Upper lobe of right lung (tissue), 1 donor: ENCODE results near the gene HDAC9. TPM values are rescaled to one million over a fixed set of nuclear protein-coding genes. Genes with fewer than 3 reads are reported as not detected.

Experiments
- ATAC-seq: fragments of 200-7000 bp; cut with Tn5 transposase; one replicate; pipeline ENCODE4 v1.9.1; 2020; ENCODE audit warnings: mild to moderate bottlenecking, moderate library complexity
- DNase-seq: peaks from one replicate; pipeline ENCODE4 v3.0.0-alpha.2; 2020
- H3K27ac ChIP-seq: fragments of 200-600 bp; one replicate; pipeline ENCODE4 v1.8.0; 2022
- H3K27me3 ChIP-seq: fragments of 200-600 bp; one replicate; pipeline ENCODE4 v1.8.0; 2022; ENCODE audit warnings: mild to moderate bottlenecking
- H3K36me3 ChIP-seq: fragments of 200-600 bp; one replicate; pipeline ENCODE4 v1.8.0; 2022
- H3K4me1 ChIP-seq: fragments of 200-600 bp; one replicate; pipeline ENCODE4 v1.8.0; 2022
- H3K4me3 ChIP-seq: fragments of 200-600 bp; one replicate; pipeline ENCODE4 v1.8.0; 2022; ENCODE audit warnings: mild to moderate bottlenecking
- H3K9me3 ChIP-seq: fragments of 200-600 bp; one replicate; pipeline ENCODE4 v1.8.0; 2022
- intact Hi-C: fragments of 100-400 bp; cut with DNase I; formaldehyde crosslinking; loops from one replicate; pipeline ENCODE4 v1.11.0; 2022
- total RNA-seq: library from RNA; stranded (reverse); fragmentation: NEBNext Ultra II Directional; extraction: Animal tissue kit (Norgen Biotek cat#: 25700); gene quantifications from one replicate; pipeline ENCODE4 v1.2.1, GENCODE V29; 2021
- TF ChIP-seq, protein P1 (sequence below): fragments of 200-600 bp; IDR thresholded peaks from one replicate; pipeline ENCODE4 v1.8.0; 2022; ENCODE audit warnings: antibody characterized with exemption
- donor health status: DM: no; HTN: yes; CAD: no; lungs with severe emphysema.

HDAC9 gene
- total RNA-seq, 1 donor from 2014 or later = 52.4 TPM

DNA sequence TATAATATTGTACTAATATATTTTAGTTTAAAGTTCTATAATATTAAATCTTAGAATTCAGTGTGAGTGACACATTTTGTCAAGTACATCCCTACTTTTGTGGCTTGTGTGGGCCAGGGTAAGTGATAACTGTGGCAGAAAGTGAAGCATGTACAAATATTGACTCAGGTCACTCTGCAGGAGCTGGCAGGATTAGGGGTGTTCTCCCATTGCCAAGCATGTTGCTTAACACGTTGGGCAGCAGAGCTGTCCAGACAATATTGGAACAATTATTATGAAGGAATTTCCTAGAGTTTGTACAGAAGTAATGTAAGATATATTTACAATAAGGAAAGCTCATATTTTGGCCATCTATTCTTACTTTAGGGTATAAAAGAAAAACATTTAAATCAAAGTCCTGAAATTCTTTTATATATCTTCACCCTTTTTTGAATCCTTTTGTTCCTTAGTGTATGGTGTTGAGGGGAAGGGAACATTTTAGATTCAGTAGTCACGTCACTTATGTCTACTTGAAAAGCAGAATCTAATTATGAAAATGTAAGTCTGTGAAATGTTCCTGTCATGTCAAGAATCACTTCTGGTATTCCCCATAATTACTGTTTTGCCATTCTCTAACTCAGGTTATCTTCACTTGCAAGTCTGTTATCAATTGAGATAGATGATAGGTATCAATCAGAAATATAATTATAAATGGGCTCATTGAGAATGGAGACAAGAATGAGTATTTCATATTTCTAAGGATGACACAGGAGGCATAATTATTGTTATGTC is 4.0 kb downstream of the HDAC9 start:
- no peak for DNase-seq
- no peak overlapping the region for H3K4me3 ChIP-seq
- no peaks in the 10 kb centered on the region for H3K36me3 ChIP-seq
- ATAC-seq = peak; percentile 77
- H3K27ac ChIP-seq = no peak overlapping the region
- H3K4me1 ChIP-seq = peaks cover 7% of the 10 kb centered on the region
- H3K9me3 ChIP-seq = no peaks in the 10 kb centered on the region
- TF ChIP-seq, protein P1, sequence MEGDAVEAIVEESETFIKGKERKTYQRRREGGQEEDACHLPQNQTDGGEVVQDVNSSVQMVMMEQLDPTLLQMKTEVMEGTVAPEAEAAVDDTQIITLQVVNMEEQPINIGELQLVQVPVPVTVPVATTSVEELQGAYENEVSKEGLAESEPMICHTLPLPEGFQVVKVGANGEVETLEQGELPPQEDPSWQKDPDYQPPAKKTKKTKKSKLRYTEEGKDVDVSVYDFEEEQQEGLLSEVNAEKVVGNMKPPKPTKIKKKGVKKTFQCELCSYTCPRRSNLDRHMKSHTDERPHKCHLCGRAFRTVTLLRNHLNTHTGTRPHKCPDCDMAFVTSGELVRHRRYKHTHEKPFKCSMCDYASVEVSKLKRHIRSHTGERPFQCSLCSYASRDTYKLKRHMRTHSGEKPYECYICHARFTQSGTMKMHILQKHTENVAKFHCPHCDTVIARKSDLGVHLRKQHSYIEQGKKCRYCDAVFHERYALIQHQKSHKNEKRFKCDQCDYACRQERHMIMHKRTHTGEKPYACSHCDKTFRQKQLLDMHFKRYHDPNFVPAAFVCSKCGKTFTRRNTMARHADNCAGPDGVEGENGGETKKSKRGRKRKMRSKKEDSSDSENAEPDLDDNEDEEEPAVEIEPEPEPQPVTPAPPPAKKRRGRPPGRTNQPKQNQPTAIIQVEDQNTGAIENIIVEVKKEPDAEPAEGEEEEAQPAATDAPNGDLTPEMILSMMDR = no peak
- intact Hi-C loops = no loop called here
- H3K27me3 ChIP-seq = no peaks in the 10 kb centered on the region

GRCh38 chr7:18503126-18503866 is 7.7 kb downstream of the HDAC9 start:
- no peak overlapping the region for H3K27ac ChIP-seq
- no peaks in the 10 kb centered on the region for H3K4me1 ChIP-seq
- DNase-seq (no peak), ATAC-seq (no peak)
- H3K36me3 ChIP-seq = no peaks in the 10 kb centered on the region
- TF ChIP-seq, protein P1 = no peak
- no peaks in the 10 kb centered on the region for H3K9me3 ChIP-seq
- no peak overlapping the region for H3K4me3 ChIP-seq
- intact Hi-C loops = no loop called here
- no peaks in the 10 kb centered on the region for H3K27me3 ChIP-seq

DNA sequence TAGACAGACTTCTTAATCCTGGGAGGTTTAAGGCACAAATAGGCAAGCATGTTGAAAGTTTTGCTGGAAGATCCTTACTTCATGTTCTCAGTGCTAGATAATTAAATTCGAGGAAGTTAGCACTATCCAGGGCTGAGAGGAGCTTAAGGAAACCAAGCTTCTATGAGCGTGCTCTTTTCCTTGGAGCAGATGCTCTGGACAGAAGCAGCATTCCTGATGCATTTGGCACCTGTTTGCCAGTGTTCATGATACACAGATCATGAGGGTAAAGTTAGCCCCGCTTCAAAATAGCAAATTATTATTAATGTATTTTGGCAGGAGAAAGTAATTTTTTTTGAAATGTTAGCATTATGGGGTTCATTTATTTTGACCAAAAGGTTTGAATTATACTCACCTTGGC is 9.4 kb downstream of the HDAC9 start:
- no peaks in the 10 kb centered on the region for H3K36me3 ChIP-seq
- H3K4me3 ChIP-seq = no peak overlapping the region
- ATAC-seq = no peak
- no peak for DNase-seq
- TF ChIP-seq, protein P1 = no peak
- no peak overlapping the region for H3K27ac ChIP-seq
- H3K27me3 ChIP-seq = no peaks in the 10 kb centered on the region
- H3K4me1 ChIP-seq = no peaks in the 10 kb centered on the region
- no peaks in the 10 kb centered on the region for H3K9me3 ChIP-seq
- intact Hi-C loops = no loop called here

DNA sequence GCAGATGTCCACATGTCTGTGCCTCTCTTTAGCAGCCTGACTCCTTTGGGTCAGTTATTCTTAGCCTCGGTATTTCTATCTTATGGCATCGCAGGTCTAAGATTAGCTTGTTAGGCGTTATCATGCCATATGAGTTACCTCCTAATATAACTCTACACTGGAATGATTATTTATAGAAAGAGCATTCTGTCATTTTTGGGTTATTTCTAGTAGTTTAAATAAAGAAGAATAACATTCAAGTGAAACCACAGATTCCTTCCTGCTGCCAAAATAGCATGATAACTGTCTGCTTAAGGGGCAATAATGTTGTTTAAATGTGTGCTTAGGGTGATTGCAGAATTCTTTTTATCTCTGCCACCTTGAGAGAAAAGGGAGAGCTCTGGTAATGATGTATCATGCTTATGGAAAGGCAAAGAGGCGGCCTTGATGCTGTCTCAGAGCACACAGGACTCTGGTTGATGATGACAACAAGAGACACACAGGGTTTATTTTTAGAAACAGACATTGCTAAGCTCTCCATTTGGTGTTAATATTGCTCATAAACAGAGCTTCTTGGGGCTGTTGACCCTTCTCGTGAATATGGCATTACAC is 10.4 kb downstream of the HDAC9 start:
- Histone ChIP-seq H3K27ac (no peak overlapping the region), H3K27me3 (no peaks in the 10 kb centered on the region), H3K4me3 (no peak overlapping the region), H3K4me1 (no peaks in the 10 kb centered on the region), H3K9me3 (no peaks in the 10 kb centered on the region), H3K36me3 (no peaks in the 10 kb centered on the region)
- ATAC-seq (no peak), DNase-seq (no peak)
- TF ChIP-seq, protein P1 = no peak
- intact Hi-C loops = no loop called here

DNA sequence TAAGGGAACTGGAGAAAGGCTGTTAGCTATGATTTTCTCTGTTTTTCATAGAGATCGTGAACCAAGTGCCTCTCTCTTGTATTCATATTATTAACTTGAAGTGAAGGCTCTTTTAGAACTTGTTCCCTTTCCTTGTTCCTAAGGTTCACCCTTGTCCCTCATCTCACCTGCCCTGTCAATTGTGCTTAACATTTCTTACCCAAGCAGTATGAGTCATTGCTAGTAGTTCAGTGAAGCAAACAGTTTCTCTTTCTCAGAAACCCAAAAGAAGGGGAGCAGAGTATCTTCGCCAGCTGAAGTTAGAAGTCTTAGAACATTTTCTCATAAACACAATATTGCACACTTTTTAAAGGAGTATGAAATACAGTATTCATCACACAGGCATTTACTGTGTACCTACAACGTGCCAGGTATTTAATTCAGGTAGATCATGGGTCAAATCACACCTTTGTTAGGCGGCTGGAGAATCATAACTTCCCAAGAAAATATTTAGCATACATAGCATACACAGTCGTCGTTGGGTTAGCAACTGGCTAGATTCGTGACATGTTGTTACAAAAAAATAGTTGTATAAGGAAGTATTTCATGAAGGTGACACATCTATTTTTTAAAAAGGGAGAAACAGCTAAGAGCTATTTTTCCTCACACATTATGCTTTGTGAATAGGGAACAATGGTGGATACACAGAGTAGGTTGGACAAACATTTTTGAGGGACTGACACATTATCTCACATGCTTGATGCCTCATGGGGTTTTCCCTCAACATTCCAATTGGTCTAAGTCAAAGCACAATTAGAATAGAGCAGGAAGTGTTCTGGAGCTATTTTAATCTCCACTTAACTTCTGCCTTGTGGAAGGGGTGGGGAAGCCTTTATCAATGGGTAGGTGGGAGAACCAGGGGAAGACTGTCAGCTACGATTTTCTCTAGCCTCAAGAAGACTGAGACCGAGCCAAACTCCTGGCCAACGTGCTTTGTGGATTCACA is 13.2 kb downstream of the HDAC9 start:
- no peak overlapping the region for H3K27ac ChIP-seq
- no peaks in the 10 kb centered on the region for H3K36me3 ChIP-seq
- no peaks in the 10 kb centered on the region for H3K4me1 ChIP-seq
- TF ChIP-seq, protein P1 = no peak
- no peaks in the 10 kb centered on the region for H3K9me3 ChIP-seq
- H3K4me3 ChIP-seq = no peak overlapping the region
- intact Hi-C loops = no loop called here
- no peak for DNase-seq
- H3K27me3 ChIP-seq = no peaks in the 10 kb centered on the region
- peak; percentile 68 for ATAC-seq
